ENCODE measurements around the gene YARS1.
A peak's percentile ranks its signal among the peaks of the same experiment; 100 is the strongest.

YARS1 gene

GRCh38 chr1:32817159-32817814, at the start of gene YARS1, which contains the start of gene S100PBP:
TSS of gene YARS1 (minus strand) at chr1:32817358. CDS start at chr1:32817244, 114 bp downstream.
TSS of gene S100PBP (plus strand) at chr1:32817653. CDS start at chr1:32826100, 8,447 bp downstream.
- peak; percentile 98 for DNase-seq

GRCh38 chr1:32865639-32866405, 48.7 kb upstream of the YARS1 start:
- no peak for DNase-seq

GRCh38 chr1:32864375-32865019, 47.3 kb upstream of the YARS1 start:
- no peak for DNase-seq

- DNase-seq, result no peak
These were observed 46.7 kb upstream of the YARS1 start for GRCh38 chr1:32863881-32864245.

GRCh38 chr1:32863218-32863880, 46.2 kb upstream of the YARS1 start:
- DNase-seq, result no peak

- no peak for DNase-seq
These were observed 44.9 kb upstream of the YARS1 start for GRCh38 chr1:32861904-32862695.

- DNase-seq, result no peak
These were observed 43.4 kb upstream of the YARS1 start for GRCh38 chr1:32860566-32860965.

GRCh38 chr1:32859915-32860314, 42.8 kb upstream of the YARS1 start:
- DNase-seq, result no peak

GRCh38 chr1:32858791-32859190, 41.6 kb upstream of the YARS1 start:
- no peak for DNase-seq

GRCh38 chr1:32858136-32858535, 41.0 kb upstream of the YARS1 start:
- no peak for DNase-seq

- DNase-seq, result no peak
These were observed 38.9 kb upstream of the YARS1 start for GRCh38 chr1:32855861-32856617.

GRCh38 chr1:32848354-32849063, 31.4 kb upstream of the YARS1 start:
- DNase-seq, result no peak

GRCh38 chr1:32831878-32832277, 14.7 kb upstream of the YARS1 start:
- DNase-seq, result no peak

GRCh38 chr1:32830092-32830852, 13.1 kb upstream of the YARS1 start:
- DNase-seq, result no peak

GRCh38 chr1:32828341-32828740, 11.2 kb upstream of the YARS1 start:
- no peak for DNase-seq

- no peak for DNase-seq
These were observed 8.0 kb upstream of the YARS1 start for GRCh38 chr1:32825181-32825580.

GRCh38 chr1:32818804-32819541, 1.8 kb upstream of the YARS1 start:
- no peak for DNase-seq

GRCh38 chr1:32817815-32818786, 943 bp upstream of the YARS1 start:
- peak; percentile 58 for DNase-seq
